ENCODE results near the gene CREB5. TPM values are rescaled to one million over a fixed set of nuclear protein-coding genes. Genes with fewer than 3 reads are reported as not detected.

CREB5 gene
- total RNA-seq, 2 experiments from 2014 or later = not detected

DNA sequence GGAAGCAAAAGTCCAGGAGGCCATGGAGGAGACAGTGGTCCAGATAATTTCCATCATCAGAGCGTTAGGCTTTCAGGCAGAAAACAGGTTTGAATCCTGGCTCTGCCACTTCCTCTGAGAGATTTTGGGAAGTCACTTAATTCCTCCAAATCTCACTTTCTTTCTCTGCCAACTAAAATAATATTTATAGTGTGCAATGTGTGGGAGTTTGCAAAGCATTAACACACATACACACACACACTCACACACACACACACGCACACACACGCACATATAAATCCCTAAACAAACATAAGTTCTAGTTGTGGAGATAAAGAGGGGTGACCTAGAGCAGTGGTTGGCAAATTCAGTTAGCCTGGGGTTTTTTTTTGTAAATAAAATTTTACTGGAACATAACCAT lies 461.0 kb downstream of the CREB5 start:
- ATAC-seq (no peak), DNase-seq (no peak)
- CTCF ChIA-PET = no interaction called here
- no peak overlapping the region for H3K4me3 Mint-ChIP-seq
- H3K36me3 Mint-ChIP-seq (ENCODE audit: low read depth) = no peaks in the 10 kb centered on the region
- no peaks in the 10 kb centered on the region for H3K9me3 Mint-ChIP-seq (ENCODE audit: insufficient read depth)
- no peaks in the 10 kb centered on the region for H3K4me1 Mint-ChIP-seq (ENCODE audit: low read depth)
- peaks cover 6% of the 10 kb centered on the region for H3K27me3 Mint-ChIP-seq (ENCODE audit: low read depth)
- H3K27ac Mint-ChIP-seq = no peak overlapping the region
- POLR2A ChIA-PET = no interaction called here

DNA sequence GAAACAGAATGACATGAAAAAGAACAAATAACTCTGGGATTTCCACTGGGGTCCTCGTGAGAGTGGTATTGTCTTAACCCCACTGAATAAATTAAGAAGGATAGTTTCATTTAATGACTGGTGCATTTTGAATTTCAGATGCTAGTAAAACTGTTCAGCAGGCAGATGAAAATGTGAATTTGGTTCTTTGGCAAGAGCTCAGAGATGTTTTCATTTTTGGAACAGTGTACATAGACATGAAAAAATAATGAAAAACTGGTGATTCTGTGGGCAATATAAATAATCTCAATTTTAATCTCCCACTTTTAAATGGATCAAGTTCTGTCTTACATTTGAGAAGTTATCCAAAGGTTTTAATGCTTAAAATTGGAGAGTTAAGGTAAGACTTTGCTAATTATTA lies 461.7 kb downstream of the CREB5 start:
- Mint-ChIP-seq H3K4me3 (no peak overlapping the region), H3K36me3 (ENCODE audit: low read depth) (no peaks in the 10 kb centered on the region), H3K9me3 (ENCODE audit: insufficient read depth) (no peaks in the 10 kb centered on the region), H3K4me1 (ENCODE audit: low read depth) (no peaks in the 10 kb centered on the region), H3K27ac (no peak overlapping the region), H3K27me3 (ENCODE audit: low read depth) (peaks cover 6% of the 10 kb centered on the region)
- ATAC-seq (no peak), DNase-seq (no peak)
- CTCF ChIA-PET = no interaction called here
- POLR2A ChIA-PET = no interaction called here

Other genes starting within 250 kb of the CREB5 start
- gene JAZF1, start 231.7 kb upstream of the CREB5 start, total RNA-seq = 1 to 10 TPM; 2.8 to 3.3 TPM